SK-N-SH (cell line): ENCODE results near the gene SH2D3C. TPM values are rescaled to one million over a fixed set of nuclear protein-coding genes. Genes with fewer than 3 reads are reported as not detected.

ENCODE experiments used
- CTCF ChIA-PET: fragments of 300-600, 350-600 bp; formaldehyde crosslinking; extraction: SDS; loops from one replicate; lab custom pipeline; 2021; lab: Yijun Ruan, JAX
- POLR2A ChIA-PET: fragments of 350-600 bp; sonication (Branson Sonifier 250); formaldehyde crosslinking; extraction: SDS; loops from one replicate; lab custom pipeline; 2020; ENCODE audit warnings: antibody characterized with exemption, inconsistent platforms; lab: Yijun Ruan, JAX
- DNase-seq: peaks from one replicate; pipeline ENCODE4 v3.0.0; 2012
- H2AFZ ChIP-seq: fragments of 200-600 bp; sonication (generic); 2 replicates; pipeline ENCODE4 v1.8.1; 2016; ENCODE audit warnings: antibody characterized with exemption, mild to moderate bottlenecking, low read depth
- H3F3A ChIP-seq: fragments of 200-600 bp; sonication (generic); replicated peaks from 2 replicates; pipeline ENCODE3; 2016; ENCODE audit warnings: antibody characterized with exemption, mild to moderate bottlenecking; ENCODE audit not compliant: insufficient read depth
- H3K27ac ChIP-seq, 2 experiments: fragments of 200-500 bp in 1 of 2; fragments of 200-600 bp in 1 of 2; sonication (Bioruptor generic) in 1 of 2; sonication (generic), shearing (Covaris generic) in 1 of 2; 2 replicates each; pipeline versions ENCODE4 v1.5.1 to v1.6.1; 2014 to 2016; ENCODE audit warnings: low read depth in 2 of 2, inconsistent platforms in 1 of 2, low read length in 1 of 2, mild to moderate bottlenecking in 1 of 2, mixed read lengths in 1 of 2
- H3K27me3 ChIP-seq: fragments of 200-600 bp; sonication (generic), shearing (Covaris generic); 2 replicates; pipeline ENCODE4 v1.6.1; 2016; ENCODE audit warnings: mixed run types; ENCODE audit not compliant: insufficient read depth
- H3K36me3 ChIP-seq, 2 experiments: fragments of 200-500 bp in 1 of 2; fragments of 200-600 bp in 1 of 2; sonication (Bioruptor generic) in 1 of 2; sonication (generic) in 1 of 2; replicated peaks in 1 of 2; 2 replicates each; pipeline versions ENCODE3 to v1.5.1; 2014 to 2016; ENCODE audit warnings: low read length in 1 of 2, mild to moderate bottlenecking in 1 of 2; ENCODE audit not compliant: insufficient read depth in 2 of 2, control insufficient read depth in 1 of 2
- H3K4me1 ChIP-seq, 2 experiments: fragments of 200-500 bp in 1 of 2; fragments of 200-600 bp in 1 of 2; sonication (Bioruptor generic) in 1 of 2; sonication (generic), shearing (Covaris generic) in 1 of 2; 2 replicates each; pipeline versions ENCODE4 v1.5.1 to v1.6.1; 2014 to 2016; ENCODE audit warnings: low read depth in 1 of 2, low read length in 1 of 2, mixed run types in 1 of 2; ENCODE audit not compliant: insufficient read depth in 2 of 2, control insufficient read depth in 1 of 2
- H3K4me2 ChIP-seq: fragments of 200-600 bp; sonication (generic), shearing (Covaris generic); 2 replicates; pipeline ENCODE4 v1.6.1; 2017; ENCODE audit warnings: mixed run types
- H3K4me3 ChIP-seq, 2 experiments: fragments of 200-500 bp in 1 of 2; fragments of 200-600 bp in 1 of 2; sonication (Bioruptor generic) in 1 of 2; sonication (generic), shearing (Covaris generic) in 1 of 2; 2 replicates each; pipeline versions ENCODE4 v1.5.1 to v1.8.1; 2014 to 2016; ENCODE audit warnings: low read depth in 2 of 2, inconsistent platforms in 1 of 2, low read length in 1 of 2, mild to moderate bottlenecking in 1 of 2, mixed read lengths in 1 of 2, moderate library complexity in 1 of 2
- H3K79me2 ChIP-seq: fragments of 200-600 bp; sonication (generic); 2 replicates; pipeline ENCODE4 v1.8.1; 2017; ENCODE audit warnings: mild to moderate bottlenecking; ENCODE audit not compliant: insufficient read depth
- H3K9ac ChIP-seq: fragments of 200-600 bp; sonication (generic); 2 replicates; pipeline ENCODE4 v1.6.1; 2017; ENCODE audit warnings: mixed run types
- H3K9me2 ChIP-seq: fragments of 200-600 bp; sonication (generic); 2 replicates; pipeline ENCODE4 v1.6.1; 2017; ENCODE audit warnings: mixed run types
- H3K9me3 ChIP-seq: fragments of 200-600 bp; sonication (generic); 2 replicates; pipeline ENCODE4 v1.6.1; 2017; ENCODE audit warnings: mixed run types, mild to moderate bottlenecking, moderate library complexity
- H4K20me1 ChIP-seq: fragments of 200-600 bp; sonication (generic); 2 replicates; pipeline ENCODE4 v1.6.1; 2017; ENCODE audit warnings: mild to moderate bottlenecking, mixed run types; ENCODE audit not compliant: insufficient read depth
- ELF1 ChIP-seq: IDR thresholded peaks from 2 replicates; pipeline ENCODE4 v1.4.0; 2012
- EP300 ChIP-seq, 2 experiments: IDR thresholded peaks; 2 replicates each; pipeline versions ENCODE4 v1.4.0 to v1.6.1; 2012; ENCODE audit warnings: borderline replicate concordance in 1 of 2, low read depth in 1 of 2, low read length in 1 of 2
- FOSL2 ChIP-seq: IDR thresholded peaks from 2 replicates; pipeline ENCODE4 v1.4.0; 2012; ENCODE audit warnings: low read depth, mild to moderate bottlenecking, moderate library complexity, borderline replicate concordance
- FOXJ3 ChIP-seq: sonication (generic); formaldehyde crosslinking; IDR thresholded peaks from 2 replicates; pipeline ENCODE4 v1.5.1; 2020; ENCODE audit warnings: mild to moderate bottlenecking, missing genetic modification reagents
- MEF2A ChIP-seq: IDR thresholded peaks from 2 replicates; pipeline ENCODE4 v1.4.0; 2012; ENCODE audit warnings: low read depth, borderline replicate concordance
- MXI1 ChIP-seq: IDR thresholded peaks from 2 replicates; pipeline ENCODE4 v1.6.1; 2012; ENCODE audit warnings: mild to moderate bottlenecking, low read depth, low read length, improper control_type of control experiment
- NRF1 ChIP-seq: IDR thresholded peaks from 2 replicates; pipeline ENCODE4 v1.6.1; 2012; ENCODE audit warnings: low read depth, mild to moderate bottlenecking, low read length
- RCOR1 ChIP-seq: fragments of 150-350 bp; IDR thresholded peaks from 2 replicates; pipeline ENCODE4 v1.6.1; 2017; ENCODE audit warnings: antibody characterized with exemption, low read length
- WGBS: methylation state at CpG from one replicate; pipeline ENCODE4 v1.1.6; 2017; ENCODE audit warnings: low lambda C conversion rate; 5-methylcytosine and 5-hydroxymethylcytosine counted together
- polyA plus RNA-seq, 3 experiments: library from polyadenylated mRNA; depleted of rRNA; stranded (reverse); fragments of >200 nt; gene quantifications; 2 replicates each; pipeline ENCODE4 v1.2.3, GENCODE V29; 2012
- TF ChIP-seq, protein P1 (sequence below): IDR thresholded peaks from 2 replicates; pipeline ENCODE4 v1.4.0; 2012; ENCODE audit warnings: low read depth, borderline replicate concordance
- TF ChIP-seq, protein P2 (sequence below): IDR thresholded peaks from 2 replicates; pipeline ENCODE4; 2012
- TF ChIP-seq, protein P3 (sequence below): IDR thresholded peaks from 2 replicates; pipeline ENCODE4 v1.6.1; 2012; ENCODE audit warnings: mild to moderate bottlenecking, low read depth, low read length, moderate library complexity
- TF ChIP-seq, protein P4 (sequence below): fragments of 200-600 bp; sonication (generic); IDR thresholded peaks from 2 replicates; pipeline ENCODE4 v1.6.1; 2017; ENCODE audit warnings: antibody characterized with exemption, mild to moderate bottlenecking, moderate library complexity

The SH2D3C gene
- polyA plus RNA-seq, 1 of the 3 experiments (the other 2 are of a cell fraction), result 0.15 TPM

DNA sequence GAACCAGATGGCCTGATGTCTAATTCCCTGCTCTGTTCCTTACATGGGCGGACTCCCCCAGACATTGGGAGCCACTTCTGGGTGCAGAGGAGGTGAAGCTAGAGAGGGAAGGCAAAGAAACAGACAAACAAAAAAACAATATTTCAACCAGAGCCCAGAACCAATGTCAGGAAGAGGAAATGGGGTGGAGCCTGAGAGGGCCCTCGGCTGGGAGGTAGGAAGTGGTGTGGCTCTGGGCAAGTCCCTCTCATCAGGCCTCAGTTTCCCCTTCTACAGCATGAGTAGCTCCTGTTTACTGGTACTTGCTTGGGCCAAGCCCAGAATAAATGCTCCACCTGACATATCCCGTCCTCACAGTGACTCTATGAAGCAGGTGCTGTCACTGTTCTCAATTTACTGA, 11.1 kb downstream of the SH2D3C start (continued):
- TF ChIP-seq, protein P1, sequence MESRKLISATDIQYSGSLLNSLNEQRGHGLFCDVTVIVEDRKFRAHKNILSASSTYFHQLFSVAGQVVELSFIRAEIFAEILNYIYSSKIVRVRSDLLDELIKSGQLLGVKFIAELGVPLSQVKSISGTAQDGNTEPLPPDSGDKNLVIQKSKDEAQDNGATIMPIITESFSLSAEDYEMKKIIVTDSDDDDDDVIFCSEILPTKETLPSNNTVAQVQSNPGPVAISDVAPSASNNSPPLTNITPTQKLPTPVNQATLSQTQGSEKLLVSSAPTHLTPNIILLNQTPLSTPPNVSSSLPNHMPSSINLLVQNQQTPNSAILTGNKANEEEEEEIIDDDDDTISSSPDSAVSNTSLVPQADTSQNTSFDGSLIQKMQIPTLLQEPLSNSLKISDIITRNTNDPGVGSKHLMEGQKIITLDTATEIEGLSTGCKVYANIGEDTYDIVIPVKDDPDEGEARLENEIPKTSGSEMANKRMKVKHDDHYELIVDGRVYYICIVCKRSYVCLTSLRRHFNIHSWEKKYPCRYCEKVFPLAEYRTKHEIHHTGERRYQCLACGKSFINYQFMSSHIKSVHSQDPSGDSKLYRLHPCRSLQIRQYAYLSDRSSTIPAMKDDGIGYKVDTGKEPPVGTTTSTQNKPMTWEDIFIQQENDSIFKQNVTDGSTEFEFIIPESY, result no peak
- TF ChIP-seq, protein P2, sequence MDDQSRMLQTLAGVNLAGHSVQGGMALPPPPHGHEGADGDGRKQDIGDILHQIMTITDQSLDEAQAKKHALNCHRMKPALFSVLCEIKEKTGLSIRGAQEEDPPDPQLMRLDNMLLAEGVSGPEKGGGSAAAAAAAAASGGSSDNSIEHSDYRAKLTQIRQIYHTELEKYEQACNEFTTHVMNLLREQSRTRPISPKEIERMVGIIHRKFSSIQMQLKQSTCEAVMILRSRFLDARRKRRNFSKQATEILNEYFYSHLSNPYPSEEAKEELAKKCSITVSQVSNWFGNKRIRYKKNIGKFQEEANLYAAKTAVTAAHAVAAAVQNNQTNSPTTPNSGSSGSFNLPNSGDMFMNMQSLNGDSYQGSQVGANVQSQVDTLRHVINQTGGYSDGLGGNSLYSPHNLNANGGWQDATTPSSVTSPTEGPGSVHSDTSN, result no peak
- TF ChIP-seq, protein P3, sequence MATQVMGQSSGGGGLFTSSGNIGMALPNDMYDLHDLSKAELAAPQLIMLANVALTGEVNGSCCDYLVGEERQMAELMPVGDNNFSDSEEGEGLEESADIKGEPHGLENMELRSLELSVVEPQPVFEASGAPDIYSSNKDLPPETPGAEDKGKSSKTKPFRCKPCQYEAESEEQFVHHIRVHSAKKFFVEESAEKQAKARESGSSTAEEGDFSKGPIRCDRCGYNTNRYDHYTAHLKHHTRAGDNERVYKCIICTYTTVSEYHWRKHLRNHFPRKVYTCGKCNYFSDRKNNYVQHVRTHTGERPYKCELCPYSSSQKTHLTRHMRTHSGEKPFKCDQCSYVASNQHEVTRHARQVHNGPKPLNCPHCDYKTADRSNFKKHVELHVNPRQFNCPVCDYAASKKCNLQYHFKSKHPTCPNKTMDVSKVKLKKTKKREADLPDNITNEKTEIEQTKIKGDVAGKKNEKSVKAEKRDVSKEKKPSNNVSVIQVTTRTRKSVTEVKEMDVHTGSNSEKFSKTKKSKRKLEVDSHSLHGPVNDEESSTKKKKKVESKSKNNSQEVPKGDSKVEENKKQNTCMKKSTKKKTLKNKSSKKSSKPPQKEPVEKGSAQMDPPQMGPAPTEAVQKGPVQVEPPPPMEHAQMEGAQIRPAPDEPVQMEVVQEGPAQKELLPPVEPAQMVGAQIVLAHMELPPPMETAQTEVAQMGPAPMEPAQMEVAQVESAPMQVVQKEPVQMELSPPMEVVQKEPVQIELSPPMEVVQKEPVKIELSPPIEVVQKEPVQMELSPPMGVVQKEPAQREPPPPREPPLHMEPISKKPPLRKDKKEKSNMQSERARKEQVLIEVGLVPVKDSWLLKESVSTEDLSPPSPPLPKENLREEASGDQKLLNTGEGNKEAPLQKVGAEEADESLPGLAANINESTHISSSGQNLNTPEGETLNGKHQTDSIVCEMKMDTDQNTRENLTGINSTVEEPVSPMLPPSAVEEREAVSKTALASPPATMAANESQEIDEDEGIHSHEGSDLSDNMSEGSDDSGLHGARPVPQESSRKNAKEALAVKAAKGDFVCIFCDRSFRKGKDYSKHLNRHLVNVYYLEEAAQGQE, result no peak
- no peak for TF ChIP-seq ELF1

DNA sequence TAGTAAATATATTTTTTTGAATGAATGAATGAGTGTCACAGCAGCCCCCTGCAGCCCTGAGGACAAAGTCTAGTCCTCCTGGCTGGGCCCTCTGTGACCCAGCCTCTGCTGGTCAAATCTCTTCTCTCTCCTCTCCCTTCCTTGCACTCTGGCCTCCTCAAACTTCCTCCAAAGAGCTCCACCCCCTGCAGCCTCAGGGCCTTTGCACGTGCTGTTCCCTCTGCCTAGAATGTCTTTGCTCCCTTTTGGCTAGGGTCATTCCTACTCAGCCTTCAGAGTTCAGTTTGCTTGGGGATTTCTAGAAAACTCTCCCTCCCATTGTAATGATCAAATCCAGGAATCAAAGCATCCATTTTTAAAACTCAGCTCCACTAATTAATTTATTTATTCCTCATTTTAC, 13.0 kb downstream of the SH2D3C start:
- Histone ChIP-seq H3K4me2 (no peak overlapping the region), H2AFZ (no peak overlapping the region), H3K27ac (no peak overlapping the region), H3K9me3 (no peaks in the 10 kb centered on the region), H3K9ac (no peak overlapping the region), H3K27me3 (no peaks in the 10 kb centered on the region), H3K36me3 (no peaks in the 10 kb centered on the region), H4K20me1 (no peaks in the 10 kb centered on the region), H3K4me1 (peaks cover 0 to 20% of the 10 kb centered on the region in 2 experiments; a peak in 1 of 4 replicates), H3K9me2 (no peaks in the 10 kb centered on the region), H3K4me3 (no peak overlapping the region), H3F3A (no peaks in the 10 kb centered on the region), H3K79me2 (no peaks in the 10 kb centered on the region)
- no peak for DNase-seq
- CTCF ChIA-PET, result interaction anchor here (0.9 to 2.0 kb wide), 6 partner anchors 10 to 156 kb away, joined by 3 to 7 read pairs (median 4); partner anchors contain the start of genes CDK9 and TOR2A
- 69% methylated on average over 1 of the region's 1 CpG for WGBS
- POLR2A ChIA-PET, result interaction anchor here (0.8 kb wide), 1 partner anchor 20 kb away, joined by 3 read pairs; the partner anchor contains the start of gene CDK9
- TF ChIP-seq, protein P3, result no peak
- TF ChIP-seq RCOR1 (no peak), MEF2A (no peak), MXI1 (no peak), FOXJ3 (CRISPR knock-in tag) (no peak), FOSL2 (no peak), EP300 (IDR thresholded peaks at IDR 0.05; ENCODE audit: borderline replicate concordance in 1 of 2, low read depth in 1 of 2, low read length in 1 of 2) (no peak), NRF1 (no peak)
- TF ChIP-seq, protein P1, result no peak
- TF ChIP-seq, protein P2, result no peak
- TF ChIP-seq, protein P4, sequence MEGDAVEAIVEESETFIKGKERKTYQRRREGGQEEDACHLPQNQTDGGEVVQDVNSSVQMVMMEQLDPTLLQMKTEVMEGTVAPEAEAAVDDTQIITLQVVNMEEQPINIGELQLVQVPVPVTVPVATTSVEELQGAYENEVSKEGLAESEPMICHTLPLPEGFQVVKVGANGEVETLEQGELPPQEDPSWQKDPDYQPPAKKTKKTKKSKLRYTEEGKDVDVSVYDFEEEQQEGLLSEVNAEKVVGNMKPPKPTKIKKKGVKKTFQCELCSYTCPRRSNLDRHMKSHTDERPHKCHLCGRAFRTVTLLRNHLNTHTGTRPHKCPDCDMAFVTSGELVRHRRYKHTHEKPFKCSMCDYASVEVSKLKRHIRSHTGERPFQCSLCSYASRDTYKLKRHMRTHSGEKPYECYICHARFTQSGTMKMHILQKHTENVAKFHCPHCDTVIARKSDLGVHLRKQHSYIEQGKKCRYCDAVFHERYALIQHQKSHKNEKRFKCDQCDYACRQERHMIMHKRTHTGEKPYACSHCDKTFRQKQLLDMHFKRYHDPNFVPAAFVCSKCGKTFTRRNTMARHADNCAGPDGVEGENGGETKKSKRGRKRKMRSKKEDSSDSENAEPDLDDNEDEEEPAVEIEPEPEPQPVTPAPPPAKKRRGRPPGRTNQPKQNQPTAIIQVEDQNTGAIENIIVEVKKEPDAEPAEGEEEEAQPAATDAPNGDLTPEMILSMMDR, result no peak
